SK-N-SH (cell line): ENCODE results near the gene EPHA3.

Experiments used
- EZH2phosphoT487 ChIP-seq: fragments of 200-600 bp; sonication (generic); IDR thresholded peaks from 2 replicates; pipeline ENCODE4 v1.6.1; 2017; ENCODE audit warnings: low read depth, mixed run types, mild to moderate bottlenecking, antibody characterized with exemption, moderate library complexity, borderline replicate concordance
- GABPA ChIP-seq: IDR thresholded peaks from 2 replicates; pipeline ENCODE4 v1.4.0; 2012; ENCODE audit warnings: low read depth, mild to moderate bottlenecking
- SMC3 ChIP-seq: IDR thresholded peaks from 2 replicates; pipeline ENCODE4 v1.6.1; 2012; ENCODE audit warnings: low read depth, low read length, improper control_type of control experiment
- TF ChIP-seq, protein P1 (sequence below): fragments of 200-600 bp; sonication (generic); IDR thresholded peaks from 2 replicates; pipeline ENCODE4 v1.6.1; 2017; ENCODE audit warnings: antibody characterized with exemption, mild to moderate bottlenecking, moderate library complexity

DNA sequence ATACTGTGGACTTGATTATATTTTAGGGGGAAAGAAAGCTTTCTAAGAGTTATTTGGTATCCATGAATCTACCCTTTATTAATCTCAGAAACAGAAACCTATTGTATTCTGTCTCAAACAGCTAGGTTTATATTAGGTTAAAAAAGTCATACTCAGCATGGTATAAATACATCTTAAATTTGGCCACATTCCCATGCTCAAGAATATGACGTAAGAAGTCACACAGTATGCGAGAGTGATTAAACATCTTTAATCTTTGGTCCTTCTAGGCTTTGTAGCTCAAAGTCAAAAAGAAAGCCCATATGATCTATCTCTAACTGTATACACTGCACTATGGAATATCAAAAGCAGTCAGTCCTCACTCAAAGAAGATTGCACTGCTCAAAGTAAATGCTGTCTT lies 131.4 kb downstream of the EPHA3 start:
- TF ChIP-seq, protein P1, sequence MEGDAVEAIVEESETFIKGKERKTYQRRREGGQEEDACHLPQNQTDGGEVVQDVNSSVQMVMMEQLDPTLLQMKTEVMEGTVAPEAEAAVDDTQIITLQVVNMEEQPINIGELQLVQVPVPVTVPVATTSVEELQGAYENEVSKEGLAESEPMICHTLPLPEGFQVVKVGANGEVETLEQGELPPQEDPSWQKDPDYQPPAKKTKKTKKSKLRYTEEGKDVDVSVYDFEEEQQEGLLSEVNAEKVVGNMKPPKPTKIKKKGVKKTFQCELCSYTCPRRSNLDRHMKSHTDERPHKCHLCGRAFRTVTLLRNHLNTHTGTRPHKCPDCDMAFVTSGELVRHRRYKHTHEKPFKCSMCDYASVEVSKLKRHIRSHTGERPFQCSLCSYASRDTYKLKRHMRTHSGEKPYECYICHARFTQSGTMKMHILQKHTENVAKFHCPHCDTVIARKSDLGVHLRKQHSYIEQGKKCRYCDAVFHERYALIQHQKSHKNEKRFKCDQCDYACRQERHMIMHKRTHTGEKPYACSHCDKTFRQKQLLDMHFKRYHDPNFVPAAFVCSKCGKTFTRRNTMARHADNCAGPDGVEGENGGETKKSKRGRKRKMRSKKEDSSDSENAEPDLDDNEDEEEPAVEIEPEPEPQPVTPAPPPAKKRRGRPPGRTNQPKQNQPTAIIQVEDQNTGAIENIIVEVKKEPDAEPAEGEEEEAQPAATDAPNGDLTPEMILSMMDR, result no peak
- TF ChIP-seq SMC3, result no peak
- TF ChIP-seq EZH2phosphoT487, result no peak
- TF ChIP-seq GABPA, result no peak
